ENCODE results near the gene PIGU.
"Not testable (repeated sequence)": the region's sequence is repeated elsewhere in the genome, so short reads cannot be mapped to it uniquely, and the experiment has no call there.

Gene PIGU

GRCh38 chr20:34515484-34516246, 161.2 kb downstream of the PIGU start:
- peak overlapping the region; percentile 92 for H3K4me3 ChIP-seq (ENCODE audit: low read length)
- DNase-seq (ENCODE audit: low read depth) = peak; percentile 27
- TF ChIP-seq CTCF (conservative IDR thresholded peaks at IDR 0.05; ENCODE audit: low read depth, low read length) = no peak

GRCh38 chr20:34514897-34515483, 161.9 kb downstream of the PIGU start:
- H3K4me3 ChIP-seq (ENCODE audit: low read length) = peak overlapping the region; percentile 92
- TF ChIP-seq CTCF (conservative IDR thresholded peaks at IDR 0.05; ENCODE audit: low read depth, low read length) = no peak
- DNase-seq (ENCODE audit: low read depth) = no peak

GRCh38 chr20:34514034-34514433, 162.9 kb downstream of the PIGU start:
- DNase-seq (ENCODE audit: low read depth); H3K4me3 ChIP-seq (ENCODE audit: low read length): not testable (repeated sequence)

- H3K4me3 ChIP-seq (ENCODE audit: low read length) = no peak overlapping the region
- no peak for DNase-seq (ENCODE audit: low read depth)
- TF ChIP-seq CTCF (conservative IDR thresholded peaks at IDR 0.05; ENCODE audit: low read depth, low read length) = no peak
Measured at GRCh38 chr20:34512955-34513419, 163.9 kb downstream of the PIGU start.

GRCh38 chr20:34512266-34512954, 164.5 kb downstream of the PIGU start:
- TF ChIP-seq CTCF (conservative IDR thresholded peaks at IDR 0.05; ENCODE audit: low read depth, low read length) = no peak
- no peak overlapping the region for H3K4me3 ChIP-seq (ENCODE audit: low read length)
- no peak for DNase-seq (ENCODE audit: low read depth)

GRCh38 chr20:34511891-34512265, 165.0 kb downstream of the PIGU start:
- no peak overlapping the region for H3K4me3 ChIP-seq (ENCODE audit: low read length)
- DNase-seq (ENCODE audit: low read depth) = no peak
- no peak for TF ChIP-seq CTCF (conservative IDR thresholded peaks at IDR 0.05; ENCODE audit: low read depth, low read length)

GRCh38 chr20:34510575-34510974, 166.3 kb downstream of the PIGU start:
- no peak overlapping the region for H3K4me3 ChIP-seq (ENCODE audit: low read length)
- no peak for DNase-seq (ENCODE audit: low read depth)
- no peak for TF ChIP-seq CTCF (conservative IDR thresholded peaks at IDR 0.05; ENCODE audit: low read depth, low read length)

Data from retinal pigment epithelial cell (primary cell).